SU-DHL-6 (cell line): ENCODE data around the gene KCTD19.

Experiments used
- EZH2phosphoT487 ChIP-seq: fragments of 200-600 bp; sonication (generic), shearing (Covaris generic); conservative IDR thresholded peaks from 2 replicates; pipeline ENCODE4 v1.6.1; 2018; ENCODE audit warnings: mild to moderate bottlenecking, antibody characterized with exemption, low read length, moderate library complexity, mixed read lengths
- TF ChIP-seq, protein P1 (sequence below): fragments of 200-600 bp; sonication (generic); IDR thresholded peaks from one replicate; pipeline ENCODE4 v1.5.1; 2017; ENCODE audit warnings: antibody characterized with exemption, mild to moderate bottlenecking, low read length, moderate library complexity; ENCODE audit not compliant: insufficient read depth, poor library complexity, severe bottlenecking

- TF ChIP-seq, protein P1, sequence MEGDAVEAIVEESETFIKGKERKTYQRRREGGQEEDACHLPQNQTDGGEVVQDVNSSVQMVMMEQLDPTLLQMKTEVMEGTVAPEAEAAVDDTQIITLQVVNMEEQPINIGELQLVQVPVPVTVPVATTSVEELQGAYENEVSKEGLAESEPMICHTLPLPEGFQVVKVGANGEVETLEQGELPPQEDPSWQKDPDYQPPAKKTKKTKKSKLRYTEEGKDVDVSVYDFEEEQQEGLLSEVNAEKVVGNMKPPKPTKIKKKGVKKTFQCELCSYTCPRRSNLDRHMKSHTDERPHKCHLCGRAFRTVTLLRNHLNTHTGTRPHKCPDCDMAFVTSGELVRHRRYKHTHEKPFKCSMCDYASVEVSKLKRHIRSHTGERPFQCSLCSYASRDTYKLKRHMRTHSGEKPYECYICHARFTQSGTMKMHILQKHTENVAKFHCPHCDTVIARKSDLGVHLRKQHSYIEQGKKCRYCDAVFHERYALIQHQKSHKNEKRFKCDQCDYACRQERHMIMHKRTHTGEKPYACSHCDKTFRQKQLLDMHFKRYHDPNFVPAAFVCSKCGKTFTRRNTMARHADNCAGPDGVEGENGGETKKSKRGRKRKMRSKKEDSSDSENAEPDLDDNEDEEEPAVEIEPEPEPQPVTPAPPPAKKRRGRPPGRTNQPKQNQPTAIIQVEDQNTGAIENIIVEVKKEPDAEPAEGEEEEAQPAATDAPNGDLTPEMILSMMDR, result no peak
- no peak for TF ChIP-seq EZH2phosphoT487
Measured at GRCh38 chr16:67245674-67246080, 80.9 kb downstream of the KCTD19 start.
